GM21619 (cell line): Measurements from ENCODE around the gene RSAD1.
A peak's percentile ranks its signal among the peaks of the same experiment; 100 is the strongest.

ENCODE experiments used
- ATAC-seq: cut with Tn5 transposase; IDR thresholded peaks from one replicate; pipeline ENCODE4 v1.9.1; 2021; ENCODE audit not compliant: unreplicated experiment

Gene RSAD1

DNA sequence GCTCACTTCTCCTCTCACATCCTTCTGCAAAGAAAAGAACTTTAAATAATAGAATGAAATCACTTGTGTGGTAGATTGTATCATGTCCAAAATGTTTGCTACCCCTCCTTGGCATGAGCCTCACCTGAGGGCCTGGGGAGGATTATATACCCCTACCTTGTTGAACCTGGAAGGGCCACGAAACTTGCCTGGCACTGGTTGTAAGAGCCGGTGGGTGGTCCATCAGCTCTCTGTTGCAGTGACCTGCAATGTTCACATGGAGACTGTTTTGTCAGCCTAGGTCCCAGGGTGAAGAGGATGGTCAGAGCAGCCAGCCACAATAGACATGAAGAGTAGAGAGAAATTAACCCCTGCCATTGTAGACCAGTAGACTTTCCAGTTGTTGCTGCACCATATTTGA lies 10.2 kb downstream of the RSAD1 start:
- ATAC-seq: no peak

DNA sequence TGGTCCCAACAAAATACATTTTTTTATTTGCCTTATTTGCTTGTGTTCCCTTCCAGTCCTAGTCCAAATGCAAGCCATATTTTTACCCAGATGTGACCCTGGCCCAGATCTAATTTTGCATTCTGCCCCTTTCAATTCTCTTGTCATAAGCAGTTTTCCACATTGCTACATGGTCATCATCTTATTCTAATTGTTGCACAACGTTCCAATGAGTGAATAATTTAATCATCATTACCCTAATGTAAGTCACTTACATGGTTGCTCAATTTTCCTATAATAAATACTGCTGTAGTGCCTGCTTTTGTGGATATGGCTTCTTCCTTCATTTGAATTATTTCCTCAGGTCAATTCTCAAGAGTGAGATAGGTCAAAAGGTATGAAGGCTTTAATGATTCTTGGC lies 12.8 kb downstream of the RSAD1 start:
- ATAC-seq: no peak

DNA sequence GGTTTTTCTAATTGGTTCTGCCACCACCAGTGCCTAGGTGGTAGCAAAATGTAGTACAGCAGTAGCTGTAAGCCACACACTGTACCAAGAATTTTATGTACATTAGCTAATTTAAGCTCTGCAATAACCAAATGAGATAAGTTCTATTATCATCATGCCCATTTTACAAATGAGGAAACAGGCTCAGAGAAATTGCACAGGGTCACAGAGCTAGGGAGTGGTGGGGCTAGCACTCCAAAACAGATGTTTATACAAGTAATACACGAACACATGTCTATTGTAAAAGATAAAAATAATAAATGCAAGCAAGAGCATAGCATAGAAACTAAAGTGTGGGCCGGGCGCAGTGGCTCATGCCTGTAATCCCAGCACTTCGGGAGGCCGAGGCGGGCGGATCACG lies 13.6 kb downstream of the RSAD1 start:
- ATAC-seq: no peak

DNA sequence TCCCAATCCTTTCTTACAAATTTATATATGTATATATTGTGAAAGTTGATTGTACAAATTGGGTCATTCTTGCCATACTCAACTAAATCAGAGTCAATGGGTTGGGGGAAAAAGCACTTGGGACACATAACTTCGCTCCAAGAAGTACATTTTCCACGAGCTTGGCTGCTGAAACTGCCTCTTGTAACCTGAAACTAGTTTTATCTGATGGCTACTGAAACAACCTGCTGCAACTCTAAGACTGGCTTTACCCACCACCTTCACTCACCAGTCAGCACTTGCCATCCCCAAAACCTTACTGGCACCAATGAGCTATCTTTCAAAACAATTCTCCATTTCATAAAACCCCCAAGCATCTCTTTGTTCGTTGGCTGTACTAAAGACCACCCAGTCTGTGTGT lies 15.1 kb downstream of the RSAD1 start:
- no peak for ATAC-seq

DNA sequence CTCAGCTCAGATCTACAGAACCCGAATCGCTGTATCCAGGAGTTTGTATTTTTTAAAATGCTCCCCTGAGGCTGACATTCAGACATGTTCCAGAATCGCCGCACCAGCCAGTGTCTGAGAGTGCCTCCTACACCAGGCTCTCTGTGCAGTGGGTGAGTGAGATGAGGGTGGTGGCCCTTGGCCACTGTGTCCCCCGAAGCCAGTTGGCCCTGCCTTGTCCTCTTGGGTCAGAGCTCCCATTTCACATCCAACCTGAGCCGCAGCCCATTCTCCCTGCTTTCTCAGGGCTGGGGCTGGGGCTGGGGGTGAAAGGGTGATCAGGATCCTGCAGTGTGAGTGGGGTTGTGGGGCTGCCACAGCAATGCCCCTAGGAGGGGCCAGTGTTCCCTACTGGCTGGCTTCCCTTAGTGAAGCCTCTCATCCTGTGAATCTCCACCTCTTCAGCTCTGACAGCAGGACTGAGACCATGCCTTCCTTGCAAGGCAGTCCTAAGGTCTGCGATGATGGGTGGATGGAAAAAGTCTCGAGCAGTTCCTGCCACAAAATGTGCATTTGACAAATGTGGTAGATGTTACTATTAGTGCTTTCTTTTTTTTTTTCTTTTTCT lies 16.7 kb downstream of the RSAD1 start:
- no peak for ATAC-seq

DNA sequence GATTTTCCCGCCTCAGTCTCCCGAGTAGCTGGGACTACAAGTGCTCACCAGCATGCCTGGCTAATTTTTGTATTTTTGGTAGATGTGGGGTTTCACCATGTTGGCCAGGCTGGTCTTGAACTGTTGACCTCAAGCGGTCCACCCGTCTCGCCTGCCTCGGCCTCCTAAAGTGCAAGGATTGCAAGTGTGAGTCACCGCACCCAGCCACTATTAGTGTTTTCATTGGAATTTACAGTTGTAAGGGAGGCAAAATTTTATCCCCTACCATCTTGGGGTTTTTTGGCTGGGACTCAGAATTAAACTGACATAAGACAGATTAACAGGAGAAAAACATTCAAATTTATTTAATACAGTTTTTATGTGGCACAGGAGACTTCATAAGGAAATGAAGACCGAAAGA lies 17.3 kb downstream of the RSAD1 start:
- ATAC-seq: no peak

DNA sequence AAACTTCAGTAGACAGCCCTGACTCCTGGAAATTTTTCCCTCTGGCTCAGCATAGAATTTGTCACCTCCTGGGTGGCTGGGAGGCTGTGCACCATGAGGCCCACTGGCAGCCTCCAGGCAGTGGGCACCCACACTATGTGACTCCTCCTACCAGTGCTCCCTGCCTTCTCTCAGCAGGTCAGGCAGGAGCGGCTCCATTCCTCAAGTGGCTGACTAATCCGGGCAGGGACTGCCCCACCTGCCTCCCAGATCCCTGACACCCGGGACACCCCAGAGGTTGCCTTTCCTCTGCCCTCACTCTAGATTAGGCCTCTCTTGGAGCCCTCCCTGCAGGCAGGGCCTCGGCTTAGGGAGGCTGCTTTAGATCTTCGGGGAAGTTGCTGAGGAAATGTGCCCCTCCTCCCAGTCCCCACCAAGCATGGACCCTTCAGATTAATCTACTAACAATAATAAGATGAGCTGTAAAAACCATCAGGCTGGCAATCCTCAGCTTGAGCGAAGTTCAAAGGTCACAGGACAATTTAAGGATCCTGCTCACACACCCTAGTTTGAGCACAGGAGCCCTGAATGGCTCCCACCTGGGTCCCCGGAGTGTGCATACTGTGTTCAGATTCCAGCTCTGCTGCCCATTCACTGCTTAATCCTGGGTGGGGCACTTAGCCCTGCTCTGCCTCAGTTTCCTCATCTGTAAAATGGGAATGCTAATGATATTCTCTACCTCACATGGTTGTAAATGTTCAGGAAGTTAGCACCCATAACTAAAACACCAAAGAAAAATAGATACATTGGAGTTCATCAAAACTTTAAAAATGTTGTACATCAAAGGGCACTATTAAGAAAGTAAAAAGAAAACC lies 19.6 kb downstream of the RSAD1 start:
- ATAC-seq: no peak

DNA sequence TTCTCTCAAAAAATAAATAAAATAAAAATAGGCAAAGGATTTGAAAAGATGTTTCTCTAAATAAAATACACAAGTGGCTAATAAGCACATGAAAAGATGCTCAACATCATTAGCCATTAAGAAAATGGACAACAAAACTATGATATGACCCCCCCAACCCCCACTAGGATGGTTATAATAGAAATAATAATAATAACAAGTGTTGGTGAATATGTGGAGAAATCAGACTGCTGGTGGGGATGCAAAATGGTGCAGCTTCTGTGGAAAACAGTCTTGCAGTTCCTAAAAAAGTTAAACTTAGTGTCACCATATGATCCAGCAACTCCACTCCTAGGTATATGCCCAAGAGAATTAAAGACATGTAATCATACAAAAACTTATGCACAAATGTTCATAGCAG lies 20.6 kb downstream of the RSAD1 start:
- no peak for ATAC-seq

DNA sequence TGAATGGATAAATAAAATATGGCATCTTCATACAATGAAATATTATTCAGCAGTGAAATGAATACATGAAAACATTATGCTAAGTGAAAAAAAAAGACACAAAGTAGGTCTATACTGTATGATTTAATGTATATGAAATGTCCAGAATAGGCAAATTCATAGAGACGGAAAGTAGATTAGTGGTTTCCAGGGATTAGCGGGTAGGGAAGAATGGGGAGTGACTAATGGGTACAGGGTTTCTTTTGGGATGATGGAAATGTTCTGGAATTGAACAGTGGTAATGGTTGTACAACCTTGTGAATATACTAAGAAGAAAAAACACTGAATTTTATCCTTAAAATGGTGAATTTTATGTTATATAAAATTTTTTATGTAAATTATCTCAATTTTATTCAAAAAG lies 21.1 kb downstream of the RSAD1 start:
- no peak for ATAC-seq

DNA sequence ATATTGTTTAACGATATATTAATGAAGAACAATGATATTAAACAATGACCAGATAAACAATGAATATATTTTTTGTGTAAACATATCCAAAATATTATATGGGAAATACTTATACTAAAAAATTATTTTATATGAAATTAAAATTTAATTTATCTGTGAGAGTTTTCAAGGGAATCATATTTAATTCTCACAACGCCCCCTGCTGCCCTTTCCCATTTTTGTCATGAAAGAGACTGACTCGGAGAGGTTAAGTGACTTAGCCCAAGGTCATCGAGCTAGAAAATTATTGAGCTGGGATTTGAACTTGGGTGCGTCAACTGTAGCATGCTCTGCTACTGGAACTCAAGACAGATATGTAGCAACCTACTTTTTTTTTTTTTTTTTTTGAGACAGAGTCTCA lies 22.4 kb downstream of the RSAD1 start:
- no peak for ATAC-seq

DNA sequence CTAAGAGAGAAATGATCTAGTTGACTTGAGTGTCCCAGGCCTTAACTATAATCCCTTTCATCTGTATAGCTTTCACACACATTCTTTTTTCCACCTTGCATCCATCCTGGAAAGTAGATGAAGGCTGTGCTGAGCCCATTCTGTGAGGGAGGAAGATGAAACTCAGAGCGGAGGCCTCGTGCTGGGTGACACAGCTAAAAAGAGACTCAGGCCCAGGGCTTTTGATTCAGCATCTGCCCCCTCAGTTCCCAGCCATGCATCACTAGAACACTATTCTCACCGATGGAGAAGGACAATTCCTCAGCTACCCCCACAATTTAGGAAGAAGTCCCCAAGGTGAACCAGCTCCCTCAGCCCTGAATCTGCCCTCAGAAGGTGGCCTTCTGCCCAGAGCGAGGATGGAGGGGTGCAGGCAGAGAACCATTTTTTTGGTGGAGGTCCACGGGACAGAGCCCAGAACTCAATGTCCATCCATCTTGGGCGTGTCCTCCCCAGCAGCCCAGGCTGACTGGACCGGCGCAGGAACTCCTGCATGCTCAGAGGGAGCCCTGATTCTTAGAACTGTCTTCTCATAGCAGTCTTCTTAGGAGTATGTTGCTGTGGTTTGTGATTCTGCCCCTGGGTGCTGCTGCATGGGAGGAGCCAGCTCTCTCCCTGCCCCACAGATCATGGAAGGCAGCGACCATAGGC lies 23.8 kb downstream of the RSAD1 start:
- ATAC-seq: no peak

DNA sequence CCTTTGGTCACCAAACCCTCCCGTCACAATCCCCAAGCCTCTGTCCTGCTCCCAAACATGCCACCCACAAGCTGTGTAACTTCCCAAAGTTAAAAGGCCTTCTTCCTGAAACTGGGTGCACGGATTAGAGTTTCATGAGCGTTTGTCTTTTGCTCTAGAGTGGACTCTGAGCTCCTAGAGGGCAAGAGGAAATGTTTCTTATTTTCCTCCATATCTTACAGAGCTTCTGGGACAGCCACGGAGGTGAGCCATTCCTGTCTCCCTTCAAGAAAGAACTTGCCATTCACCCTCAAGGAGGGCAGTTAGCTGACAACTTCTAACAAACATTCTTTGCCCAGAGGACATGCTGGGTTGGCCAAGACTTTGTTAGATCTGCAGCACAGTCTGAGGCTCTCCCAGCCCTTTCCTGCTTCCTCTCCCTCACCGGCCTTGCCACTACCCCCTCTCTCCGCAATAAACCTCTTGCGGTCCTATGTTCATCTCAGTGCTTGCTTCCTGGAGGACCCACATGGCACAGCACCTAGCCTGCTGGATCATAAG lies 27.0 kb downstream of the RSAD1 start:
- ATAC-seq: no peak

DNA sequence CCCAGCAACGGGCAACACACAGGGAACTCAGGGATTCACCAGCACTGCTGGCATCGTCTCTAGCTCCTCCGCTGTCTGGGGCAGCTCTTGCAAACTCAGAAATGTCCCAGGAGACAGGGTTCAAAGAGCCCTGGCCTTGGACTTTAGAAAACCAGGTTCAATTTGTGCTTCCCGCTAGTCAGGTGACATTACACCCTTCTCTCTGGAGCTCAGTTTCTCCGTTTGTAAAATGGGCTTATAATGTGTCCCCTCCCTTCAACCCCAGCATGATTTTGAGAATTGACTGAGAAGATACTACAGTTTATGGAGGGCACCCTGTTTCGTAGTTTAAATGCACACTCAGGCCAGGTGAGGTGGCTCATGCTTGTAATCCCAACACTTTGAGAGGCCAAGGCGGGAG lies 27.6 kb downstream of the RSAD1 start:
- no peak for ATAC-seq

DNA sequence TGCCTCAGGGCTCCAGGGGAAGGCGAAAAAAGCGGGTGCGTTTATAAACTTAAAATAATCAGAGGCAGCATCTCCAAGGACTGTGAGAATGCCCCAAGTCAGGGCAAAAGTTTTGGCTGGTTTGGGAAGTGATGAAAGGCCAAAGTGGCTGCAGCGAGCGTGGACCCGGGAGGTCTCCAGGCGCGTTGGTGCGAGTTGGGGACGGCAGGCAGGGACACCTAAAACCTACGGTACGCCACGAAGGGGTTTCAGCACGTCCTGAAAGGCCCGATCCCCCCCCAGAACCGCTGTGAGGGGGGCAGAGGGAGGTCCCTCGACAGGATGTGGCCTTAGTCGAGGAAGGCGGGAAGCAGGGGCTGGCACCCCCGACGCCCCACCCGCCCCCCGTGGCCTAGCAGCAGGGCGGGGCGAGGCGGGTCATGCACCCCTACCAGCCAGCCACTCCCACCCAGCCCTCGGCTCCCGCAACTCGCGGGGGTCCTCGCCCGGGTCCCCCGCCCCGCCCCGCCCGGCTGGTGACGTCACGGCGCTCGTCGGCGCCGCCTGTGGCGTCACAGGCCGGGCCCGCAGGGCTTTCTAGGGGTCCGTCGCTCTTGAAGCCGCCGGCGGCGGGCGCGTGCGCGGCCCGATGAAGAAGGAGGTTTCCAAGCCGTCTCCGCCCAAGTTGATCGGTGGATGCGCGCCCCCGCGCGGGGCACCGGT lies 29.4 kb downstream of the RSAD1 start, which contains the start of gene MYCBPAP:
Gene MYCBPAP, plus strand, starts transcription at position 569 of the 702 bp plus-strand sequence. CDS start 236 bp downstream, outside the sequence.
- no peak for ATAC-seq

DNA sequence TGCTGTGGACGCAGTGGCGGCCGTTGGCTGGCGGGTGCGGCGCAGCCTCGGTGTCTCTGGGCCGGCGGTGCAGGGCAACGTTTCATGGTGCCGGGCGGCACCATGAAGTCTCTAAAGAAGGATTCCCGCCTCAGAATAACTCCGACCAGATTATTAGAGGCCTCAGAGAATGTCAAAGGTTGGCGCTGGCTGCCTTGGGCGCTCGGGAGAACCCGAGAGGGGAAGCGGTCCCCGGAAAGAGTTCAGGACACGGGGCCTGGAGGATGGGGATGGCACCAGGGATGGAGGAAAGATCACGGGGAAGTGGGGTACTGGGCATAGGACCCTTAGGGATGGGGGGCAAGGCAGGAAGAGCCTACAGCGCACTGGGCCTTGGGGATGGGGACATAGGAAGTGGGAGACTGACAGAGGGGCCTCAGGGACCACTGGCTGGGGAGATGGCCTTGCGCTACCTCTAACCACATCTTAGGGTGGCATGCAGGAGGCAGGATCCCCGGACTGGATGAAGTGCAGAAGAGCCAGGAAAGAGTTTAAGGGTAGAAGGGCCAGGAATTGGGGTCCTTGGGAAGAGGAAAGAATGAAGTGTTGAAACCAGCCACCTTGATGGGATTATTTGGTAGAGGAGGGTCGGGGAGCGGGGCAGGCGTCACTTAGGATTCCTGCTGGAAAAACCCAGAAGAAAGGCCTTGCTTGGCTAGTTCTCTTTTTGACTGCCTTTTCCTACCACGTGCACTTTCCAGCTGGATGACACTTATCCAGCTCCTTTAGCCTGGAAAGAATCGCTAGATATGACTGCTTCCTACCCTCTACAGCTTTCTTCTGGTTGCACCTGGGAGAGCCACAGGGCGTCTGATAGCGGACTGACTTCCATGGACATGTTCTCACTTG lies 30.2 kb downstream of the RSAD1 start:
- ATAC-seq: no peak

DNA sequence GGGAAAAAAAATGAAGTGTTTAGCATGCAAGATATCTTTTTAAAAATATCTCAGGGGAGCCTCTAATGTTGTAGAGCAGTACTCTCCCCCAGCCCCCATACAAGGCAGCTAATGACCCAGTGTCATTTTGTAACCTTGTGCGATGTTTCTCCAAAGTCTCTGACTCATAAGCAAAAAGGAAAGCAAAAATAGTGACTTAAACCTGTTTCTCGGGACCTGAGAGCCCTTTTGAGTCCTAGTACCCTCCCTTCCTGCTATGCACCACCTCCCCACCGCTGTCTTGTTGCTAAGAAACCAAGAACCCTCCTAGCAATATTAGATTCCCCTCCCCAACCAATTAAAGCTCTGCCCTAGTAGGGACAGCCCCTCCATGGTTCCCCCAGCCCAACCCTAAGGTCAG lies 32.4 kb downstream of the RSAD1 start:
- ATAC-seq: peak; percentile 90

DNA sequence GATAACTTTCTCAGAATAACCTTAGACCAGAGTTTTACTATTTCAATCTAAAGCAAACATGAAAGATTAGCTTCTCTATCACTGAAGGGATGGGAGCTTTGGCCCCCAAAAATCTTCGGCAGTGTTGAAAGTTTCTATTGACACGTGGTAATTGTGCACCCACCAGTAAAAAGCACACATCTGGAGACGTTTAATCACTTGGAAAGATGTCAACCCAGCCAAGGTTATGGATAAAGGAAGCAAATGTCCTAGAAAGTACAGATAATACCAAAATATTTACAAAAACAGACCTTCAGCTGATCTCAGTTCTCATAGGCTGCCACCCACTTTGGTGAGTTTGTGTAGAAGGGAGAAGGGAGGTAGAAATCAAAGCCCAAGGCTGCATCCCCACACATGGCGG lies 34.8 kb downstream of the RSAD1 start:
- no peak for ATAC-seq

DNA sequence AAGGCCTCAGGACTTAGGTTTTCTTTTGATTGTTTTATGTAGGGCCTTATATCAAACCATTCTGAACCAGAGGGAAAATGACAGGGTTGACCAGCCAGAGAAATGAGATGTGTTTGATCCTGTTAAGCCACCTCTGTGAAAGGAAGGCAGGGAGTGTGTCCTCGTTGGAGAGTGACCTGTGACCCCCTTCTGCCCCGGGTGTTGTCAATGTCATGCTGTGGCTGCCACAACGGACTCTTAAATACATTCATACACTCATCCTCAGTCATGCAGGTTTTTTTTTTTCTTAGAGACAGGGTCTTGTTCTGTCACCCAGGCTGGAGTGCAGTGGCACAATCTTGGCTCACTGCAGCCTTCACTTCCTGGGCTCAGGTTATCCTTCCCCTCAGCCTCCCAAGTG lies 35.7 kb downstream of the RSAD1 start:
- no peak for ATAC-seq

DNA sequence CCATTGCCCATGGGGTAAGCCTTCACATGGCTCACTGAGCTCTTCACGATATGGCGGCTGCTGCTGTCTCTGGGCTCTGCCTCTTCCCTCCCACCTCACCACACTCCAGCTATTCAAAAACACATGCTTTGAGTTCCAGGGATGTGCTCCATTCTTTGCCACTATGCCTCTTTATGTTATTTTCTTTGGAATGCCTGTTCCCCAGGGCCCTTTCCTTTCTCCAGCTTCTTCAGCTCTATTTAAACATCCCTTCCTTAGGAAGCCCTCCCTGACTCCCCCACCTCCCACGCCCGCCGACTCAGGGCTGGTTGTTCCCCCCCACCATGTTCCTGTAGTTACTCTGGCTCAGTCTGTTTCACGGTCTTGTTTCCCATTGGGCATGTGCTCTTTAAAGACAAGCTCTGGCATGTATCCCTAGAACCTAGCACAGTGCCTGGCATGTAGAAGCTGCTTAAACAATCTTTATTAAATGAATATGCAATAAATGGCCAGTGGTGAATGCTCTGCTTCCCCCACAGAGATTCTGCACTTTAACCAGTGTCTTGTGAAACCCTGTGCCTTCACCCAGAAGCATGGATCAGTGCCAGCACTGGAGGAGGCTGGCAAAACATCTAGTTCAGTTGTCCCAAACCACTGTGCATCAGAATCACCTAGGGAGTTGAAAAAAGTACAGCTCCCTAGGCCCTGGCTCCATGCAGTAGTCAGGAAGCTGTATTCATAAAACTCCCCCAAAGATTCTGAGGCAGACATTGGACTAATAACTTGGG lies 36.5 kb downstream of the RSAD1 start:
- no peak for ATAC-seq
